AG04449 (cell line): ENCODE data around the gene CPT2.

Source experiments
- CTCF ChIA-PET: fragments of 350-600 bp; formaldehyde crosslinking; extraction: SDS; loops from one replicate; lab custom pipeline; 2021; ENCODE audit warnings: antibody characterized with exemption; lab: Yijun Ruan, JAX
- POLR2A ChIA-PET: fragments of 400-600, 350-600 bp; formaldehyde crosslinking; extraction: SDS; loops from one replicate; lab custom pipeline; 2020; ENCODE audit warnings: antibody characterized with exemption, inconsistent platforms; lab: Yijun Ruan, JAX
- DNase-seq: peaks from one replicate; pipeline ENCODE4 v3.0.0-alpha.2; 2010; ENCODE audit warnings: low read depth, low spot score
- H3K4me3 ChIP-seq: 2 replicates; pipeline ENCODE4 v1.5.1; 2011; ENCODE audit warnings: low read depth, mild to moderate bottlenecking, control low read depth, low read length
- TF ChIP-seq, protein P1 (sequence below): IDR thresholded peaks from one replicate; pipeline ENCODE4 v1.5.1; 2011; ENCODE audit warnings: mild to moderate bottlenecking, moderate library complexity, low read length, control low read depth, inconsistent platforms; ENCODE audit not compliant: insufficient read depth; ENCODE audit errors: missing control alignments

The CPT2 gene

DNA sequence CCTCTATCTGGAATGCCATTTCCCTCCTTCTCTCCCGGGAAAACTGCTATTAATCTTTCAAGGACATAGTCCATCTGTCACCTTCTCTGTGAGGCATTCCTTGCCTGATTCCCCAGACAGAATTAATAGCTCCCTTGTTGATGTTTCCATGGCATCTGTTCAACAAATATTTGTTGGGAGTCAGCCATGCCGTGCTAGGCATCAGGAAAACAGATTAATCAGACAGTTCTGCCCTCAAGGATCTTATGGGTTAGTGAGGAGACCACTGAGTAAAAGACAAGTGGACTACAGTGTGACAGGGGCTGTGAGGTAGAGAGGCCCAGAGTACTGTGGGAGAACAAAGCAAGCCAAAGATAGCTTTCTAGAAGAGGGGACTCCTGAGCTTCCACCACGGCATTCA is 53.1 kb downstream of the CPT2 start:
- H3K4me3 ChIP-seq, result no peak overlapping the region
- POLR2A ChIA-PET, result no interaction called here
- DNase-seq, result no peak
- CTCF ChIA-PET, result no interaction called here
- TF ChIP-seq, protein P1, sequence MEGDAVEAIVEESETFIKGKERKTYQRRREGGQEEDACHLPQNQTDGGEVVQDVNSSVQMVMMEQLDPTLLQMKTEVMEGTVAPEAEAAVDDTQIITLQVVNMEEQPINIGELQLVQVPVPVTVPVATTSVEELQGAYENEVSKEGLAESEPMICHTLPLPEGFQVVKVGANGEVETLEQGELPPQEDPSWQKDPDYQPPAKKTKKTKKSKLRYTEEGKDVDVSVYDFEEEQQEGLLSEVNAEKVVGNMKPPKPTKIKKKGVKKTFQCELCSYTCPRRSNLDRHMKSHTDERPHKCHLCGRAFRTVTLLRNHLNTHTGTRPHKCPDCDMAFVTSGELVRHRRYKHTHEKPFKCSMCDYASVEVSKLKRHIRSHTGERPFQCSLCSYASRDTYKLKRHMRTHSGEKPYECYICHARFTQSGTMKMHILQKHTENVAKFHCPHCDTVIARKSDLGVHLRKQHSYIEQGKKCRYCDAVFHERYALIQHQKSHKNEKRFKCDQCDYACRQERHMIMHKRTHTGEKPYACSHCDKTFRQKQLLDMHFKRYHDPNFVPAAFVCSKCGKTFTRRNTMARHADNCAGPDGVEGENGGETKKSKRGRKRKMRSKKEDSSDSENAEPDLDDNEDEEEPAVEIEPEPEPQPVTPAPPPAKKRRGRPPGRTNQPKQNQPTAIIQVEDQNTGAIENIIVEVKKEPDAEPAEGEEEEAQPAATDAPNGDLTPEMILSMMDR, result no peak

DNA sequence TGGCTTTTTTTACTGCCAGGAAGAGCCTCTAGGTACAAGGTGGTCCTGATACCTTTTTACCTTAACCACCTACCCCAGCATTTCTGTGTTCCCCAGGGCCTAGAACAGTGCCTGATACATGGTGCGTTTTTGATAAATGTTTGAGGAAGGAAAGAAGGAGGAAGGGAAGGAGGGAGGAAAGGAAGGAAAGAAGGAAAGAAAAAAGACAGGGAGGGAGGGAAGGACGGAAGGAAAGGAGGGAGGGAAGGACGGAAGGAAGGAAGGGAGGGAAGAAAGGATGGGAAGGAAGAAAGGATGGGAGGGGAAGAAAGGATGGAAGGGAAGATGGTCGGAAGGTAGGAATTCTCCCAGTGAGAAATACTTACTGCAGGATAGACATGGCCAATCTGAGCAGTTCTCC is 53.7 kb downstream of the CPT2 start:
- ChIA-PET CTCF (interaction anchor here (2.1 to 2.5 kb wide), 2 partner anchors 11 to 28 kb away, joined by 6 to 12 read pairs; no protein-coding TSS in a partner anchor), POLR2A (no interaction called here)
- no peak for DNase-seq
- TF ChIP-seq, protein P1, result no peak
- H3K4me3 ChIP-seq, result no peak overlapping the region

DNA sequence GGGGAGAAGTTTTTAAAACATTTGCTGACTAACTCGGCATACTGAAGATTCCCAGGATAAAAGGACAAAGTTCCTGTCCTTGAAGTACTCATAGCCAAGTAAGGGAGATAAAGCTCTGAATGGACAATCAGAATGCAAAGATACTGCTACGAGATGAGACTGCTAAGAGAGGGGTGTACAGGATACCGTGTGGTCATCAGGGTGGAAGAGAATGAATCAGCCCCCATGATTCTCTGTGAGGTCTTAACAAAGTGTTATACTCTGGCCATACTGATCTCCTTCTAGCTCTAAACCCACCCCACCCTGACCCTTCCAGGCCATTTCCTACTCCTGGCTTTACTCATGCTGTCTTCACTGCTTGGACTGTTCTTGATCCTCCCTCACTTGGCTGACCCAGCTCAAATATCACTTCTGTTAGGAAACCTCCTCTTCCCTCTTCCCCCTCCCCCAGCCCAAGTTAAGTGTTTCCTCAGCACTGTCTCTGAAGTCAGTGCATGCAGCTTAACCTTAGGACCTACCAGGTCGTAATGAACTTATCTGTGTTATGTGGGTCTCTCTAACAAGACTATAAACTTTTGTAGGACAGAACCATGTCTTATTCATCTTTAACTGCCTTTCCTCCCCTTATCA is 57.5 kb downstream of the CPT2 start:
- ChIA-PET CTCF (interaction anchor here (1.4 to 17.6 kb wide), 2 partner anchors 23 to 137 kb away, joined by 3 to 178 read pairs; no protein-coding TSS in a partner anchor), POLR2A (no interaction called here)
- peak; percentile 24 for DNase-seq
- H3K4me3 ChIP-seq, result no peak overlapping the region
- TF ChIP-seq, protein P1, result no peak

DNA sequence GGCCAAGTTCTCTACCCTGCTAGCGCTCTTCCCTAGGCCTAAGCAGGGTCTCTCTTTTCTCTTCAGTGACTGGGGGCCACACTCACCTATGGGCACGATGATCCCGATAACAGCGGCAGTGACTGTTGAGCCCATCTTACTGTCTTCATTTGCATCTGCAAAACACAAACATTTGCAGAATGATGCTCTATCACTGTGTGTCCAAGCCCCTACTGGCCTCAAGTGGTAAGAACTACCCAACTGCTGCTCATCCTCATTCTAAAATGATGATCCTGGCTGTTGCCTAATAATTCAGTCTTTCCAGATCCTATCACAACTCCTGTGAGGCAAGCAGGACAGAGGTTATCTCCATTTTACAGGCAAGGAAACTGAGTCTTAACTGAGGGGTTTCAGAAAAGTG is 58.4 kb downstream of the CPT2 start:
- POLR2A ChIA-PET, result no interaction called here
- TF ChIP-seq, protein P1, result no peak
- CTCF ChIA-PET, result interaction anchor here (1.4 to 17.6 kb wide), 2 partner anchors 22 to 136 kb away, joined by 3 to 178 read pairs; no protein-coding TSS in a partner anchor
- H3K4me3 ChIP-seq, result no peak overlapping the region
- no peak for DNase-seq

DNA sequence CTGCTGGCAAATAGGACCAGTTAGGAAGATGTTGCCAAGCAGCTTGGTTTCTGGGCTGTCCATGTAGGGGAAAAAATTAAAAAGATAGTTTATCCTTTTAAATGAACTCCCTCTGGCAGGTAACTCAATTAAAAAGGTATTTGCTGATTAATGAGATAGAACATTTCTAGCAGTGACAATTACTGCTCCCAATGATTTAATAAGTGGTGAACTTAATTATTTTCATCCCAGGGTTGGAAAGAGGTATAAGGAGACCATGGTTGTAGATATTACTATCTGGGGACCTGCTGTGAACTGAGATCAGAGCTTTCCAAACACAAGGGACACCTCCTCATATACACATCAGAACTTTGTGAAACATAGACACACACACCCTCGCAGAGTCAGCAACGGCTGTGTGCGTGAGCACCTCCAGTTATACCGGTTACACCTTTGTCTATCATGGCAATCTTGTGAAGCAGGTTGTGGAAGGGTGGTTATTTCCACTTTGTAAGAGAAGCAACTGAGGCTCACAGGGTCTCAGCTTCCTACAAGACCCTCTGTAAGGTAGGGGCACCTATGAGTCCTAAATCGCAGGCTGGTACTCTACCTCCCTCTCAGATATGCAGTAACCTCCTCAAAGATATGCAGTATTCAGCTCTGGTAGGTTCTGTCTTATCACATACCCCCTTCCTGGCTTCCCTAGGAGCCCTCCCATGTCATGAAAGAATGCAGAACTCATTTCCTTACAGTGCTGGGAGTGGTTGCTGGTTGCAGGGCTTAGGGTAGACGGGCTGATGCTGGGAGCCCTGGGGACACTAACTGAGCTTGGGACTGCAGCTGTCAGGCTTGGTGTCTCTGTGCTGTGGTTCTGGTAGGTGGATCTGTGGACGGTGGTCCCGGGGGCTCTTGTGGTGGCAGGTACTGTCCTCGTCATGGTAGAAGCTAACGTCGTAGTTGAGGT is 60.2 kb downstream of the CPT2 start:
- H3K4me3 ChIP-seq, result no peak overlapping the region
- ChIA-PET CTCF (interaction anchor here (1.4 to 17.6 kb wide), 2 partner anchors 9 to 21 kb away, joined by 4 to 178 read pairs; no protein-coding TSS in a partner anchor), POLR2A (no interaction called here)
- TF ChIP-seq, protein P1, result no peak
- DNase-seq, result no peak
